GM21619 (cell line): ENCODE measurements around the gene NATD1.

ENCODE experiments used
- ATAC-seq: cut with Tn5 transposase; IDR thresholded peaks from one replicate; pipeline ENCODE4 v1.9.1; 2021; ENCODE audit not compliant: unreplicated experiment

The NATD1 gene

GRCh38 chr17:21217346-21217745, 35.9 kb downstream of the NATD1 start:
- no peak for ATAC-seq

DNA sequence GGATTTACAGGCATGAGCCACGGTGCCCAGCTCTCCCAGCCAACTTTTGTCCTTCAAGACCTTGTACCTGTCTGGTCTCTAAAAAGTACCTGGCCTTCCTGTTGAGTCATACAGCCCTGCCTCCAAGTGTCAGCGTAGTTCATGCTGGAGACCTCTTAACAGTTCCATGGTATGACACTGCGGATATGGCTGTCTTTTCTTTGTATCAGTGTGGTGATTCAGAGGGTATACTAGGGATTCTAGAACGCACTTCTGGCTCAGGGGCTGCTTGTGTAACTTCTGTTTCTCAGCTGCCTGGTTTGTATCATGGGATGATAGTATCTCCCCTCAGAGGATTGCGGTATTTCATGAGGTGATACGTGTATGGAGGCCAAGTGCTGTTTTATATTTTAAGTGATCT, 37.3 kb downstream of the NATD1 start:
- ATAC-seq, result no peak

DNA sequence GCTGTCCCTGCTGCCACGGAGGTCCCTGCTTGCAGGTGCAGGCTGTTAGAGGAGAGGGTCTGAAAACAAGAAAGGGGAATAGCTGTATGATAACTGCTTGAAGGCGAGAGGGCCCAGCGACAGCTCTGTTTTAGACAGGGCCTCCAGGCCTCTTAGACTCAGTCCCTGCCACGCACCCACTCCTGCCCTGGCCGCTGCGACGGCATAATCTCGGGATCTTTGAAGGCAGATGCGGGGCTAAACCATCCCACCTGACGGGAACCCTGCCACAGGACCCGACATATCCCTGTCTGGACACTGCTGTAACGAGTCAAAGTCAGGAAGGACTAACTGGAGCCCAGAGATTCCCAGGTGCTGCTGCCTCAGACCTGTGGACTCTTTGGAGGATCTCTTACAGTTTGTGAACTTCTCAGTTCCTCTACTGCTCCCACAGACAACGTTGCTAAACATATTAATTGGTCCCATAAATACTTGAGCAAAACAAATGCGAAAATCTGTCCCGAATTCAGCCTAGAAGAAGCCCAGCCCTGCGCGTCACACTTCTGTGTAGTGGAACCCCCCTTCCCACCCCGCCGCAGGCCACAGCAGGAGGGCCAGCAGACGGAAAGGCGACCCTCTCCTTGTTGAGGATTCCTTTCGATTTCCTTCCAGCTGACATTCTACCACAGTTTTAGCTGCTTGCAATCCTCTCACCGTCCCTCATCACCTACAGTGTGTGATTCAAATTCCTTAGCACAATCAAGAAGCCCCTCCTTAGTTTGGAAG, 38.3 kb downstream of the NATD1 start:
- ATAC-seq, result no peak

DNA sequence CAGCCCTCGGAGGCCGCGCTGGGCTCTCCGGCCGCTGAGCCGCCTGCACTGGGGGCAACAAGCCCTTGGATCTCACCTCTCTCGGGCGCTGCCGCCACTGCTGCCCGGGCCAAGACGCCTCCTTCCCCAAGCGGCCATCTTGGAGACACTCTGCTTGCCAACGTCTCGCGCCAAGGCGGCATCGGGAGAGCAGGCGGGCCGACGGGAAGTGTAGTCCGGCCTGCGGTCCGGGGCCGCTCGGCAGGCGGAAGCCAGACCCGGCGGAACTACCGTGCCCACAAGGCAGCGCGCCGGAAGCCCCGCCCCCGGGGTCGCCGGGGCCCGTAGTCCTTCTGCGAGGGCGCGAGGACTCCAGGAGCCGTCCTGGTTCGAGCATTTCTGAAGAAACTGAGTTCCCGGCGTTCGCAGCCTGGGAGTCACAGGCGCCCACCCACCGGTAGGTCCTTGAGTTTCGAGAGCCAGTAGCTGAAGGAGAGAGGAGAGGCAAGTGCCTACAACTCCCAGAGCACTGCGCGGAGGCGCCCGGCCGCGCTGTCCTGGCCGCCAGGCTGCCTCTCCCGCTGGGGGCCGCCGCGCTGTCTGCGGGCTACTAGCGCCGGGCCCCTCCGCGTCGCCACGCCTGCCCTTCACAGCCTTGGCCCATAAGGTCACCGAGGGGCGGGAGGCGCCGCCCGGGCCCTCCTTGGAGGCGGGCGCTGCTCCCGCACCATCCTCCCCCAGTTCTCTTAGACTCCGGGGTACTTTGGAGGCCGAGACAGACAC, 39.0 kb downstream of the NATD1 start, which contains the start of gene TMEM11:
Gene TMEM11, minus strand, starts transcription at position 147 of the 762 bp plus-strand sequence. Its CDS starts 9 bp downstream, at position 138.
- peak; percentile 83 for ATAC-seq

DNA sequence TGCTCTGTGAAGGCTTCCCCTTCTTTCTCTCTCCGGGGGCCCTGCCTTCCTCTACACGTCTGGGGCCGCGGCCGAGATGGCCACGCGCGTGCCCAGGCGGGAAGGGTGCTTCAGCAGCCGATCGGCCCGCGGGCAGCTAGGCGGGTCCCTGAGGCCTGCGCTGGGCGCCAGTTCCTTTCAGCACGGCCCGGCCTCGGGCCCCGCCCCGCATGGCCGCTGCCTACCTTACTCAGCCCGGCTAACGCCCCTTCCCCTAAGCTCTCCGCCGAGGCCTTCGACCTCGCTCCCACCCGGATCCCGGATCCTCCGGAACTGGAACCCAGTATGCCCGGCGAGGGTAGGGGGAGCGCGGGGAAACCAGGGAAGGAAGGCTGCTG, 39.6 kb downstream of the NATD1 start:
- ATAC-seq, result peak; percentile 22

- no peak for ATAC-seq
Measured at GRCh38 chr17:21212826-21213637, 40.2 kb downstream of the NATD1 start.

- no peak for ATAC-seq
Measured at GRCh38 chr17:21211825-21212479, 41.3 kb downstream of the NATD1 start.

DNA sequence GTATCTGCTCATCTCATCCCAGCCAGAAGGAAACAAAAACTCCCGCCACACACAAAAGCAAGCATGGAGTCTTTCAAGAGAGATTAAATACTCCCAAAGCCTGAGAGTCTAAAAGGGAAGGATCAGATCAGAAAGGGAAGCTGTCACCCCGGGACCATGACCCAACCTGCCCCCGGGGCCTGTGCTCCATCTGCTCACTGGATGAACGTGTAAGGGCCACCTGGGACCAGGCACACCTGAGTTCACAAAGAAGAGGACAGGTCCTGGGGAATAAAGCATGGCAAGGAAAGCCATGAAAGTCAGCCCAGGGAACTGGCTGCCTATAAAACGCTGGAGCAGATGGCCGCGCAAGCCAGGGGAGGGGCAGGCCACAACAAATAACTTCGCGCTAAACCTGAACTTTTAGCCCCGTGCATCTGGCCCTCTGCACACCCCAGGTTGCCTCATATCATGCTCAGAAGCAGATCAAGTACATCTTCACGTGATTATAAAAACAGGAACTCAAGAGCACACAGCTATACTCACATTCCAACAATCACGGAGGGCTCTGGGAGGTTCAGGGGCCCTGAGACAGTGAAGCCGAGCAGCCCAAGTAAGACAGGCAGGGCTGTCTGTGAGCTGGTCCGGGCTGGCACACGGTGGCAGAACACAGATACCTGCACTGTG, 42.7 kb downstream of the NATD1 start:
- ATAC-seq, result no peak

DNA sequence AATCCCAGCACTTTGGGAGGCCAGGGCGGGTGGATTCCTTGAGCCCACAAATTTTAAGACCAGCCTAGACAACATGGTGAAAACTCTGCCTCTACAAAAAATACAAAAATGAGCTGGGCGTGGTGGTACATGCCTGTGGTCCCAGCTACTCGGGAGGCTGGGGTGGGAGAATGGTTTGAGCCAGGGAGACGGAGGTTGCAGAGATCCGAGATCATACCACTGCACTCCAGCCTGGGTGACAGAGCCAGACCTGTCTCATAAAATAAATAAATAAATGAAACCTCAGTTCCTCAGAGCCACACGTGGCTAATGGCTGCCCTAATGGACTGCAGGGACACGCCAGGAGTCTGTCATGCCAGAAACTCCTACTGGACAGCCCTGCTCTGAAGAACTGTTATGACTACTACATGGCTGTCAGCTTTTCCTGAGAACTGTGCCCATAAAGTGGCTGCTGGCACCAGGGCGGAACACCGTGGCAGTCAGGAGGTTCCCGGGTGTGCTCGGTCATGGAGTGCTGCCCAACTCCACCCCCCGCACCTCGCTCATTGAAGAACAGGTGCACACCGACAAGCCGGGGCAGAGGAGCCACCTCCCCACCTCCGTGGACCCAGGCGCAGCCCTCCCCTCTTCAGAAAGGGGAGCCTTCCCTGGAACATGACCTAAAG, 43.6 kb downstream of the NATD1 start:
- no peak for ATAC-seq

GRCh38 chr17:21208352-21208751, 44.9 kb downstream of the NATD1 start:
- no peak for ATAC-seq

DNA sequence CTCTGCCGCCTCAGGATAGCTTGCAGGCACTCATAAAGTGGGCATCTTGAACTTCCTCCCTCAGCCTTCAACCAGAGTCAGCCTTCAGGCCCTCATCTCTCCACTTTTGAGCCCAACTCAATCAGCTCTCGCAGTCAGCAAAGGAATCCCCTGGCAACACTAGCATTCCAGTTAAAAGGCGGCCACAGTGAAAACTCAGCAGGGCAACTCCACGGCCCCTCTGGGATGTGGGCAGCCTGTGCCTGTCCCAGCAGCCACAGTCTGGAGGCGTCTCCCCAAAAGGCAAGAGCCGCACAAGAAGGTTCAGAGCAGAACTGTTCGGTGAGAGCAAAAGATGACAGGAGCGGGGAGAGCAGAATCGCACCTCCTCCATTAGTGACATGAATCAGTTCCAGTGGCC, 48.3 kb downstream of the NATD1 start:
- no peak for ATAC-seq

GRCh38 chr17:21202512-21202911, 50.7 kb downstream of the NATD1 start:
- ATAC-seq, result no peak

DNA sequence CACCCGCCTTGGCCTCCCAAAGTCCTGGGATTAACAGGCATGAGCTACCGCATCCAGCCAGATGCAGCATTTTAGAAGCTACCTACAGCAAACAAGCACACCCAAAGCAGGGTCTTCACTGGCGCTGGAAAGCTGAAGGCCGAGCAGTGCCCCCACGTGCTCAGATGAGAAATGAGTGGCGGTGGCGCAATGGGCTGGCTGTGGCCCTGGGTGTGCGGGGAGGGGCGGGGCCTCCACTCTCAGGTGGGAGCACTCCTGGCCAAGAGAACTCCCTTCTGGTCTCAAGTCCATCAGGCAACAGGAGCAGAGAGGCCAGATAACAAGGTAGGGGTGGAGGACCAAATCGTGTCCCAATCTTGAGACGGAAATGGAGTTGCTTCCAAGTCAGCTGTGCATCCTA, 51.3 kb downstream of the NATD1 start:
- ATAC-seq, result no peak

DNA sequence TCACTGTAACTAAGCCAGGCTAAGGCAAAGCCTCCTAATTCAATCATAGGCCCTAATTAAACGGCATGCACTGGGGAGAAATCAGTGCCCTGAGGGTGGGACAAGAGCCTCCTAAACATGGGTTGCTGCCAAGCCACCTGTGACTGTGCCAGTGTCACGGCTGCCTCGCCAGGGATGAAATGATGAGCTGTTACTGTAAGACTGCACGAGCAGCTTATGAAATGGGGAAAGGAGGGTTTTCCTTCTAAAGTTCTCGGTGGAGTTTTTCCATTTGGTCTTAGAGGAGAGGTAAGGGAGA, 52.0 kb downstream of the NATD1 start:
- no peak for ATAC-seq

GRCh38 chr17:21200590-21201297, 52.5 kb downstream of the NATD1 start:
- ATAC-seq, result no peak

- ATAC-seq, result no peak
Measured at GRCh38 chr17:21199856-21200255, 53.4 kb downstream of the NATD1 start.

GRCh38 chr17:21199311-21199710, 53.9 kb downstream of the NATD1 start:
- ATAC-seq, result no peak

- ATAC-seq, result no peak
Measured at GRCh38 chr17:21198411-21198810, 54.8 kb downstream of the NATD1 start.

- no peak for ATAC-seq
Measured at GRCh38 chr17:21196126-21196525, 57.1 kb downstream of the NATD1 start.

- ATAC-seq, result no peak
Measured at GRCh38 chr17:21194703-21195102, 58.5 kb downstream of the NATD1 start.
